CD4-positive, CD25-positive, alpha-beta regulatory T cell (primary cell): ENCODE results near the gene SLMAP. TPM values are rescaled to one million over a fixed set of nuclear protein-coding genes. Genes with fewer than 3 reads are reported as not detected.

Experiments used
- ATAC-seq, 2 donors: fragments of 150-1000 bp; cut with Tn5 transposase; one replicate each; pipeline ENCODE4 v1.10.0; 2021; ENCODE audit warnings: low read depth in 2 of 2, moderate number of reproducible peaks in 2 of 2, moderate library complexity in 1 of 2
- DNase-seq, 3 donors: peaks; one replicate each; pipeline versions ENCODE4 v3.0.0 to v3.0.0-alpha.2; 2012 to 2022; ENCODE audit warnings: mixed read lengths in 1 of 3
- H3K27ac ChIP-seq: one replicate; pipeline ENCODE4 v1.7.0; 2013; ENCODE audit warnings: mild to moderate bottlenecking, low read length; ENCODE audit not compliant: insufficient read depth, poor library complexity, severe bottlenecking
- H3K27me3 ChIP-seq: one replicate; pipeline ENCODE4 v1.7.0; 2013; ENCODE audit warnings: low read length; ENCODE audit not compliant: control insufficient read depth, insufficient read depth
- H3K36me3 ChIP-seq: one replicate; pipeline ENCODE4 v1.7.0; 2013; ENCODE audit warnings: mild to moderate bottlenecking, low read length, moderate library complexity; ENCODE audit not compliant: control insufficient read depth, insufficient read depth
- H3K4me1 ChIP-seq: 2 replicates; pipeline ENCODE4 v1.7.0; 2013; ENCODE audit warnings: mild to moderate bottlenecking, low read length; ENCODE audit not compliant: insufficient read depth, control insufficient read depth, poor library complexity, severe bottlenecking
- H3K4me3 ChIP-seq: one replicate; pipeline ENCODE4 v1.7.0; 2013; ENCODE audit warnings: low read depth, mild to moderate bottlenecking, low read length, moderate library complexity
- H3K9me3 ChIP-seq, 2 experiments: 1 replicate in 1 of 2; 2 replicates in 1 of 2; pipeline ENCODE4 v1.7.0; 2013; ENCODE audit warnings: low read length in 2 of 2, mild to moderate bottlenecking in 1 of 2, moderate library complexity in 1 of 2; ENCODE audit not compliant: control insufficient read depth in 2 of 2
- H3K27ac Mint-ChIP-seq, 3 donors: one replicate each; pipeline ENCODE4 v1.8.0; 2020 to 2022; ENCODE audit warnings: mild to moderate bottlenecking in 3 of 3, mixed read lengths in 3 of 3, moderate library complexity in 2 of 3
- H3K27me3 Mint-ChIP-seq: one replicate; pipeline ENCODE4 v1.8.0; 2022; ENCODE audit warnings: mild to moderate bottlenecking, mixed read lengths
- H3K36me3 Mint-ChIP-seq: one replicate; pipeline ENCODE4 v1.8.0; 2020; ENCODE audit warnings: mixed read lengths
- H3K4me1 Mint-ChIP-seq, 4 donors: one replicate each; pipeline ENCODE4 v1.8.0; 2020 to 2022; ENCODE audit warnings: mixed read lengths in 4 of 4, mild to moderate bottlenecking in 1 of 4
- H3K4me3 Mint-ChIP-seq, 4 donors: one replicate each; pipeline ENCODE4 v1.8.0; 2020 to 2022; ENCODE audit warnings: mild to moderate bottlenecking in 4 of 4, mixed read lengths in 4 of 4, moderate library complexity in 3 of 4
- H3K9me3 Mint-ChIP-seq, 7 donors: one replicate each; pipeline ENCODE4 v1.8.0; 2020 to 2022; ENCODE audit warnings: mixed read lengths in 7 of 7, mild to moderate bottlenecking in 3 of 7, moderate library complexity in 2 of 7
- polyA plus RNA-seq, 4 donors: library from polyadenylated mRNA; unstranded; fragments of 300-500 nt; fragmentation: Illumina TruSeq; gene quantifications; one replicate each; pipeline ENCODE4 v1.2.3, GENCODE V29; 2021
- total RNA-seq: library from RNA; stranded (reverse); gene quantifications from one replicate; pipeline ENCODE4 v1.2.3, GENCODE V29; 2022

The SLMAP gene
- total and polyA plus RNA-seq, 5 donors from 2014 or later, result 13.5 to 84.9 (median 21.3) TPM

GRCh38 chr3:57787867-57788623, 31.9 kb downstream of the SLMAP start:
- no peaks in the 10 kb centered on the region for H3K9me3 ChIP-seq
- H3K4me1 ChIP-seq, result peaks cover 15% of the 10 kb centered on the region
- no peak overlapping the region for H3K27ac ChIP-seq
- no peak overlapping the region for H3K4me3 ChIP-seq
- peak; percentile 50 to 67 for ATAC-seq
- Mint-ChIP-seq H3K36me3 (no peaks in the 10 kb centered on the region), H3K4me1 (peaks cover 17 to 35% (median 24%) of the 10 kb centered on the region in 4 donors), H3K9me3 (no peaks in the 10 kb centered on the region), H3K27me3 (no peaks in the 10 kb centered on the region), H3K27ac (no peak overlapping the region), H3K4me3 (no peak overlapping the region)
- peak in 1 of 3 donors; percentile 39 for DNase-seq
- H3K27me3 ChIP-seq, result no peaks in the 10 kb centered on the region
- no peaks in the 10 kb centered on the region for H3K36me3 ChIP-seq

GRCh38 chr3:57788624-57789018, 32.5 kb downstream of the SLMAP start:
- ATAC-seq (no peak), DNase-seq (no peak)
- H3K4me3 Mint-ChIP-seq, result no peak overlapping the region
- H3K36me3 Mint-ChIP-seq, result no peaks in the 10 kb centered on the region
- H3K9me3 Mint-ChIP-seq, result no peaks in the 10 kb centered on the region
- Histone ChIP-seq H3K27me3 (no peaks in the 10 kb centered on the region), H3K4me3 (no peak overlapping the region), H3K4me1 (peaks cover 15% of the 10 kb centered on the region), H3K27ac (no peak overlapping the region), H3K36me3 (no peaks in the 10 kb centered on the region), H3K9me3 (no peaks in the 10 kb centered on the region)
- H3K4me1 Mint-ChIP-seq, result peaks cover 11 to 35% (median 21%) of the 10 kb centered on the region in 4 donors
- no peaks in the 10 kb centered on the region for H3K27me3 Mint-ChIP-seq
- no peak overlapping the region for H3K27ac Mint-ChIP-seq

DNA sequence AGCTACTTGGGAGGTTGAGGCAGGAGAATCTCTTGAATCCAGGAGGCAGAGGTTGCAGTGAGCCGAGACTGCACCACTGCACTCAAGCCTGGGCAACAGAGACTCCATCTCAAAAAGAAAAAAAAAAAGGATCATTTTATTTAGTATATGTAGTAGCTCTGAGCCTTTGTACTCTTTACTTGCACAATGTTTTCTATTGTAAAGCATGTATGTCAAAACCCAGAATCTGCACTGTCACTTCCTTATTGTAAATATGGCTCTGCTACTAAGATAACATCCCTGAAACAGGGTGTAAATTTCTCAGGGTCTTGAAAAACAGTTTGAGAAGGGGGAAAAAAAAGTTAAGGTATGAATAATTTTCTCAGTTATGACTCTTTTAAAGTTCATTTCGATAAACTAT, 35.1 kb downstream of the SLMAP start:
- DNase-seq (peak in 1 of 3 donors; percentile 50), ATAC-seq (no peak)
- peaks cover 17 to 34% (median 26%) of the 10 kb centered on the region in 4 donors for H3K4me1 Mint-ChIP-seq
- no peak overlapping the region for H3K27ac ChIP-seq
- H3K36me3 ChIP-seq, result no peaks in the 10 kb centered on the region
- peaks cover 4% of the 10 kb centered on the region for H3K4me1 ChIP-seq
- no peak overlapping the region for H3K4me3 Mint-ChIP-seq
- H3K9me3 ChIP-seq, result no peaks in the 10 kb centered on the region
- no peaks in the 10 kb centered on the region for H3K36me3 Mint-ChIP-seq
- no peaks in the 10 kb centered on the region for H3K27me3 ChIP-seq
- no peak overlapping the region for H3K27ac Mint-ChIP-seq
- H3K27me3 Mint-ChIP-seq, result no peaks in the 10 kb centered on the region
- no peaks in the 10 kb centered on the region for H3K9me3 Mint-ChIP-seq
- no peak overlapping the region for H3K4me3 ChIP-seq

DNA sequence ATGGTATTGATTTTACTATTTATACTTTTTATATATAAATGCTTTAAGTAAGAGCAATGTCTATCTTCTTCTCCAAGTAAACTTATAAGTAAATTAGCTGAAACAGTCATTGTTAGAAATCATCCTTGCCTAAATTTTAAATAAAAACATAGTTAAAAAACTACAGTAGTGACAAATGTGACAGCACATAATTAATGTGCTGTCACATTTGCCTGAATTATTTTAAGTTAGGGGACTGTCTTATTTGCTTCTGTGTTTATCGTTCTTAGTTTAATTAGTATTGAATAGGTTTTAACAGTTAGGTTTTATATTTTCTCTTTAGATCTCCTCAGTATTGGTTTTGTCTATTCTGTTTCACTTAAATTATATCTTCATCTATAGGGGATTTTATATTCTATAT, 36.1 kb downstream of the SLMAP start:
- no peaks in the 10 kb centered on the region for H3K27me3 Mint-ChIP-seq
- H3K36me3 ChIP-seq, result no peaks in the 10 kb centered on the region
- H3K27ac Mint-ChIP-seq, result no peak overlapping the region
- no peaks in the 10 kb centered on the region for H3K36me3 Mint-ChIP-seq
- H3K4me1 Mint-ChIP-seq, result peaks cover 19 to 41% (median 29%) of the 10 kb centered on the region in 4 donors
- no peaks in the 10 kb centered on the region for H3K9me3 ChIP-seq
- DNase-seq, result no peak
- H3K9me3 Mint-ChIP-seq, result no peaks in the 10 kb centered on the region
- H3K27me3 ChIP-seq, result no peaks in the 10 kb centered on the region
- no peak for ATAC-seq
- H3K4me3 Mint-ChIP-seq, result no peak overlapping the region
- H3K4me3 ChIP-seq, result no peak overlapping the region
- H3K27ac ChIP-seq, result no peak overlapping the region
- H3K4me1 ChIP-seq, result peaks cover 4% of the 10 kb centered on the region

DNA sequence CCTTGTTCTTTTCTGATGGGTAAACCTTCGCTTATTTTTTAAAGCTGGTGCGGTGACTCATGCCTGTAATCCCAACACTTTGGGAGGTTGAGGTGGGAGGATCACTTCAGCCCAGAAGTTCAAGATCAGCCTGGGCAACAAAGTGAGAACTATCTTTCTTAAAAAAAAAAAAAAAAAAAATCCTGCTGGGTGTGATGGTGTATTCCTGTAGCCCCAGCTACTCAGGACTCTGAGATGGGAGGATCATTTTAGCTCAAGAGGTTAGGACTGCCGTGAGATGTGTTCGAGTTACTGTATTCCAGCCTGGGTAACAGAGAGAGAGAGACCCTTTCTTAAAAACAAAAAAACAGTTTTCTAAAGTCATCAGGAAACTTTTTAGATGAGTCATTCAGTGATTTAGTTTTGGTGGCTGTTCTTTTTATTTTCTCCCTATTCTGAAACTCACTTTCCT, 37.7 kb downstream of the SLMAP start:
- ATAC-seq (no peak), DNase-seq (peak in 1 of 3 donors; percentile 23)
- Mint-ChIP-seq H3K36me3 (no peaks in the 10 kb centered on the region), H3K27me3 (no peaks in the 10 kb centered on the region), H3K4me3 (no peak overlapping the region), H3K27ac (peak overlapping the region in 2 of 3 donors; percentile 27 to 35), H3K9me3 (no peaks in the 10 kb centered on the region), H3K4me1 (peaks cover 26 to 56% (median 39%) of the 10 kb centered on the region in 4 donors)
- Histone ChIP-seq H3K27ac (no peak overlapping the region), H3K4me1 (peaks cover 4% of the 10 kb centered on the region), H3K4me3 (no peak overlapping the region), H3K27me3 (no peaks in the 10 kb centered on the region), H3K9me3 (no peaks in the 10 kb centered on the region), H3K36me3 (no peaks in the 10 kb centered on the region)

DNA sequence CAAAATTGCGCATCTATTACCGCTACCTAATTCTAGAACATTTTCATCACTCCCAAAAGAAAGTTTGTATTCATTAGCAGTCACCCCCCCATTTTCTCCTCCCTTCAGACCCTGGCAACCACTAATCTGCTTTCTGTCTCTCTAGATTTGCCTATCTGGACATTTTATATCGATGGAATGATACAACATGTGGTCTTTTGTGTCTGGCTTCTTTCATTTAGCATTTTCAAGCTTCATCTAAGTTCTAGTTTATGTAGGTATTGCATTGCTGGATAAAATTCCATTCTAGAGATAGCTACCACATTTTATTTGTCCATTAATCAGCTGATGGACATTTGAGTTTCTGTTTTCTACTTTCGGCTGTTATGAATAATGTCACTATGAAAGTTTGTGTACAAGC, 38.4 kb downstream of the SLMAP start:
- H3K4me3 Mint-ChIP-seq, result no peak overlapping the region
- ATAC-seq, result no peak
- H3K27ac Mint-ChIP-seq, result no peak overlapping the region

GRCh38 chr3:57794951-57795350, 38.8 kb downstream of the SLMAP start:
- H3K36me3 Mint-ChIP-seq, result no peaks in the 10 kb centered on the region
- Histone ChIP-seq H3K4me1 (peaks cover 4% of the 10 kb centered on the region), H3K27me3 (no peaks in the 10 kb centered on the region), H3K36me3 (no peaks in the 10 kb centered on the region), H3K27ac (no peak overlapping the region), H3K4me3 (no peak overlapping the region), H3K9me3 (no peaks in the 10 kb centered on the region)
- peaks cover 28 to 61% (median 41%) of the 10 kb centered on the region in 4 donors for H3K4me1 Mint-ChIP-seq
- no peaks in the 10 kb centered on the region for H3K9me3 Mint-ChIP-seq
- no peak overlapping the region for H3K4me3 Mint-ChIP-seq
- H3K27ac Mint-ChIP-seq, result peak overlapping the region in 1 of 3 donors; percentile 2
- H3K27me3 Mint-ChIP-seq, result no peaks in the 10 kb centered on the region
- DNase-seq (no peak), ATAC-seq (no peak)

More for the DNA sequence above, 38.4 kb downstream of the SLMAP start:
- Histone ChIP-seq H3K36me3 (no peaks in the 10 kb centered on the region), H3K27me3 (no peaks in the 10 kb centered on the region), H3K4me1 (peaks cover 4% of the 10 kb centered on the region), H3K4me3 (no peak overlapping the region), H3K9me3 (no peaks in the 10 kb centered on the region), H3K27ac (no peak overlapping the region)
- no peak for DNase-seq
- H3K27me3 Mint-ChIP-seq, result no peaks in the 10 kb centered on the region
- H3K9me3 Mint-ChIP-seq, result no peaks in the 10 kb centered on the region
- no peaks in the 10 kb centered on the region for H3K36me3 Mint-ChIP-seq
- peaks cover 28 to 61% (median 41%) of the 10 kb centered on the region in 4 donors for H3K4me1 Mint-ChIP-seq

GRCh38 chr3:57796261-57796660, 40.2 kb downstream of the SLMAP start:
- no peak for ATAC-seq
- peak overlapping the region in 1 of 4 donors; percentile 8 for H3K4me3 Mint-ChIP-seq
- no peaks in the 10 kb centered on the region for H3K9me3 ChIP-seq
- H3K9me3 Mint-ChIP-seq, result no peaks in the 10 kb centered on the region
- H3K27me3 ChIP-seq, result no peaks in the 10 kb centered on the region
- H3K36me3 ChIP-seq, result no peaks in the 10 kb centered on the region
- peaks cover 31 to 60% (median 47%) of the 10 kb centered on the region in 4 donors for H3K4me1 Mint-ChIP-seq
- H3K36me3 Mint-ChIP-seq, result no peaks in the 10 kb centered on the region
- no peaks in the 10 kb centered on the region for H3K27me3 Mint-ChIP-seq
- H3K4me3 ChIP-seq, result no peak overlapping the region
- peak overlapping the region in 1 of 3 donors; percentile 72 for H3K27ac Mint-ChIP-seq
- no peak for DNase-seq
- H3K27ac ChIP-seq, result no peak overlapping the region
- H3K4me1 ChIP-seq, result no peaks in the 10 kb centered on the region
